K562 (cell line): ENCODE results near the gene KNDC1. TPM values are rescaled to one million over a fixed set of nuclear protein-coding genes. Genes with fewer than 3 reads are reported as not detected.
A peak's percentile ranks its signal among the peaks of the same experiment; 100 is the strongest.

Source experiments
- BRCA1 ChIP-seq, 2 experiments: fragments of 450-650 bp in 1 of 2; sonication (generic) in 1 of 2; formaldehyde crosslinking in 1 of 2; IDR thresholded peaks; 2 replicates each; pipeline versions ENCODE4 v1.5.0 to v1.6.1; 2017 to 2020; ENCODE audit warnings: mild to moderate bottlenecking in 1 of 2, missing genetic modification reagents in 1 of 2
- CHD4 ChIP-seq: fragments of 200-600 bp; sonication (generic); IDR thresholded peaks from 3 replicates; pipeline ENCODE4 v1.6.1; 2012; ENCODE audit warnings: low read depth, mild to moderate bottlenecking, mixed read lengths, low read length, inconsistent platforms; ENCODE audit not compliant: insufficient read depth, insufficient replicate concordance, poor library complexity, severe bottlenecking
- FOXP1 ChIP-seq: sonication (generic); formaldehyde crosslinking; IDR thresholded peaks from 2 replicates; pipeline ENCODE4 v1.8.0; 2022; ENCODE audit warnings: mild to moderate bottlenecking, missing genetic modification reagents
- MTA1 ChIP-seq: fragments of 450-650 bp; IDR thresholded peaks from 2 replicates; pipeline ENCODE4 v1.6.1; 2017; ENCODE audit warnings: borderline replicate concordance
- NFRKB ChIP-seq: fragments of 450-650 bp; IDR thresholded peaks from 2 replicates; pipeline ENCODE4 v1.6.1; 2016; ENCODE audit warnings: low read depth
- POLR3G ChIP-seq: IDR thresholded peaks from 2 replicates; pipeline ENCODE4 v1.6.1; 2011; ENCODE audit not compliant: insufficient read length, insufficient replicate concordance; ENCODE audit errors: extremely low read depth
- PRMT5 ChIP-seq: sonication (generic); formaldehyde crosslinking; IDR thresholded peaks from 2 replicates; pipeline ENCODE4 v1.5.0; 2020; ENCODE audit warnings: missing genetic modification reagents
- PTTG1 ChIP-seq: fragments of 450-650 bp; IDR thresholded peaks from 2 replicates; pipeline ENCODE4 v1.6.1; 2016; ENCODE audit warnings: low read depth, mild to moderate bottlenecking, missing genetic modification characterization, missing compliant biosample characterization
- RCOR1 ChIP-seq, 2 experiments: IDR thresholded peaks; 2 replicates each; pipeline ENCODE4 v1.6.1; 2012; ENCODE audit warnings: low read depth in 2 of 2, low read length in 2 of 2, borderline replicate concordance in 1 of 2, improper control_type of control experiment in 1 of 2
- RHOXF2B ChIP-seq: fragments of 250-450 bp; sonication (Bioruptor Pico); conservative IDR thresholded peaks from 2 replicates; pipeline ENCODE4 v1.5.1; 2021
- SAFB2 ChIP-seq: fragments of 200-400 bp; formaldehyde crosslinking; IDR thresholded peaks from 2 replicates; pipeline ENCODE4 v1.6.1; 2018; ENCODE audit warnings: borderline replicate concordance, low read length, low read depth, moderate library complexity; ENCODE audit not compliant: severe bottlenecking
- SAP30 ChIP-seq: fragments of 200-600 bp; sonication (generic); IDR thresholded peaks from 2 replicates; pipeline ENCODE4 v1.6.1; 2012; ENCODE audit warnings: borderline replicate concordance, low read depth, mild to moderate bottlenecking, moderate library complexity, low read length, control low read depth, inconsistent platforms; ENCODE audit not compliant: insufficient read depth, poor library complexity, severe bottlenecking
- SOX6 ChIP-seq: fragments of 450-650 bp; IDR thresholded peaks from 2 replicates; pipeline ENCODE4 v1.6.1; 2014; ENCODE audit warnings: mild to moderate bottlenecking
- SRSF1 ChIP-seq: fragments of 200-400 bp; formaldehyde crosslinking; IDR thresholded peaks from 2 replicates; pipeline ENCODE4 v1.6.1; 2017; ENCODE audit warnings: mild to moderate bottlenecking, low read depth, low read length, moderate library complexity
- TAF15 ChIP-seq: fragments of 200-400 bp; formaldehyde crosslinking; IDR thresholded peaks from 2 replicates; pipeline ENCODE4 v1.6.1; 2017; ENCODE audit warnings: mild to moderate bottlenecking, low read depth, low read length, moderate library complexity
- TRIM28 ChIP-seq: fragments of 450-650 bp; IDR thresholded peaks from 2 replicates; pipeline ENCODE4 v1.6.1; 2017
- TSC22D4 ChIP-seq: fragments of 450-650 bp; IDR thresholded peaks from 2 replicates; pipeline ENCODE4 v1.6.1; 2016; ENCODE audit warnings: missing genetic modification characterization, missing biosample characterization, control low read depth
- ZNF232 ChIP-seq: sonication (generic); formaldehyde crosslinking; IDR thresholded peaks from 2 replicates; pipeline ENCODE4 v1.8.0; 2022; ENCODE audit warnings: mild to moderate bottlenecking, missing genetic modification reagents
- ZNF239 ChIP-seq: fragments of 250-450 bp; sonication (Bioruptor Pico); IDR thresholded peaks from 2 replicates; pipeline ENCODE4 v1.4.0; 2020; ENCODE audit warnings: mild to moderate bottlenecking
- ZNF324 ChIP-seq: fragments of 250-450 bp; sonication (Bioruptor Pico); IDR thresholded peaks from 2 replicates; pipeline ENCODE4 v1.4.0; 2020; ENCODE audit warnings: mild to moderate bottlenecking
- ZNF436 ChIP-seq: fragments of 250-450, 450-650 bp; sonication (Bioruptor Pico); formaldehyde crosslinking; IDR thresholded peaks from 2 replicates; pipeline ENCODE4 v1.7.0; 2020; ENCODE audit warnings: mild to moderate bottlenecking
- polyA plus RNA-seq, 8 experiments: library from polyadenylated mRNA; depleted of rRNA in 4 of 8; stranded (reverse) in 5 of 8; unstranded in 3 of 8; fragments of >200 nt; fragmentation: Nextera tagmentation in 2 of 8; fragmentation: Illumina TruSeq in 1 of 8; extraction: Ambion mirVana in 2 of 8; extraction: Trizol in 1 of 8; gene quantifications; 2 replicates each; pipeline versions ENCODE4 v1.2.1 to v1.2.3, GENCODE V29; 2011 to 2014; ENCODE audit warnings: inconsistent platforms in 1 of 8, missing spikeins in 1 of 8
- total RNA-seq, 7 experiments: library from RNA; depleted of rRNA in 6 of 7; stranded (reverse); fragments of >200 nt in 6 of 7; fragmentation: Illumina TruSeq in 2 of 7; extraction: Trizol in 2 of 7; gene quantifications; 2 replicates each; pipeline versions ENCODE4 v1.2.1 to v1.2.3, GENCODE V29; 2011 to 2021; ENCODE audit warnings: low replicate concordance in 1 of 7
- TF ChIP-seq, protein P1 (sequence below): fragments of 250-450 bp; sonication (Bioruptor Pico); IDR thresholded peaks from 2 replicates; pipeline ENCODE4 v1.5.0; 2022; ENCODE audit warnings: mild to moderate bottlenecking
- TF ChIP-seq, protein P2 (sequence below), 2 experiments: IDR thresholded peaks; 2 replicates each; pipeline ENCODE4 v1.6.1; 2011; ENCODE audit warnings: borderline replicate concordance in 1 of 2, control low read depth in 1 of 2, low read depth in 1 of 2, low read length in 1 of 2, mild to moderate bottlenecking in 1 of 2, mixed read lengths in 1 of 2, moderate library complexity in 1 of 2; ENCODE audit not compliant: insufficient read depth in 1 of 2, insufficient read length in 1 of 2, poor library complexity in 1 of 2, severe bottlenecking in 1 of 2; ENCODE audit errors: extremely low read depth in 1 of 2
- TF ChIP-seq, protein P3 (sequence below), 2 experiments: IDR thresholded peaks in 1 of 2; conservative IDR thresholded peaks in 1 of 2; 2 replicates each; pipeline ENCODE4 v1.6.1; 2016; ENCODE audit warnings: low read depth in 2 of 2, mild to moderate bottlenecking in 1 of 2, missing compliant biosample characterization in 1 of 2, missing genetic modification characterization in 1 of 2, moderate library complexity in 1 of 2

Gene KNDC1
- total and polyA plus RNA-seq, 9 of the 15 experiments (the other 6 are each of a cell fraction or from before 2014, with no cell fraction given), result 0.07 to 0.26 (median 0.11) TPM; not detected in 6

DNA sequence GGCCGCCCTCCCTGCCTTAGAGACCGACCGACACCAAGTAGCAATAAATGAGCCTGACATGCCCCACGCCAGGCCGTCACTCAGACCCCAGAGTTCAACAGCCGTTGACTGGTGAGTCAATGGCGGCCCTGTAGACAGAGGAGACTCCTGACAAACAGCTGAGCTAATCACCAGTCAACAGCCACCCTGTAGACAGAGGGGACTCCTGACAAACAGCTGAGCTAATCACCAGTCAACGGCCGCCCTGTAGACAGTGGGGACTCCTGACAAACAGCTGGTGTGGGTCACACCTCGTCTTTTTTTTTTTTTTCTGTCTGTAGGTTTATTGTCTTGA, 16.9 kb upstream of the KNDC1 start (continued):
- TF ChIP-seq, protein P1, sequence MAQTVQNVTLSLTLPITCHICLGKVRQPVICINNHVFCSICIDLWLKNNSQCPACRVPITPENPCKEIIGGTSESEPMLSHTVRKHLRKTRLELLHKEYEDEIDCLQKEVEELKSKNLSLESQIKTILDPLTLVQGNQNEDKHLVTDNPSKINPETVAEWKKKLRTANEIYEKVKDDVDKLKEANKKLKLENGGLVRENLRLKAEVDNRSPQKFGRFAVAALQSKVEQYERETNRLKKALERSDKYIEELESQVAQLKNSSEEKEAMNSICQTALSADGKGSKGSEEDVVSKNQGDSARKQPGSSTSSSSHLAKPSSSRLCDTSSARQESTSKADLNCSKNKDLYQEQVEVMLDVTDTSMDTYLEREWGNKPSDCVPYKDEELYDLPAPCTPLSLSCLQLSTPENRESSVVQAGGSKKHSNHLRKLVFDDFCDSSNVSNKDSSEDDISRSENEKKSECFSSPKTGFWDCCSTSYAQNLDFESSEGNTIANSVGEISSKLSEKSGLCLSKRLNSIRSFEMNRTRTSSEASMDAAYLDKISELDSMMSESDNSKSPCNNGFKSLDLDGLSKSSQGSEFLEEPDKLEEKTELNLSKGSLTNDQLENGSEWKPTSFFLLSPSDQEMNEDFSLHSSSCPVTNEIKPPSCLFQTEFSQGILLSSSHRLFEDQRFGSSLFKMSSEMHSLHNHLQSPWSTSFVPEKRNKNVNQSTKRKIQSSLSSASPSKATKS (CRISPR knock-in tag), result no peak
- TF ChIP-seq, protein P2, sequence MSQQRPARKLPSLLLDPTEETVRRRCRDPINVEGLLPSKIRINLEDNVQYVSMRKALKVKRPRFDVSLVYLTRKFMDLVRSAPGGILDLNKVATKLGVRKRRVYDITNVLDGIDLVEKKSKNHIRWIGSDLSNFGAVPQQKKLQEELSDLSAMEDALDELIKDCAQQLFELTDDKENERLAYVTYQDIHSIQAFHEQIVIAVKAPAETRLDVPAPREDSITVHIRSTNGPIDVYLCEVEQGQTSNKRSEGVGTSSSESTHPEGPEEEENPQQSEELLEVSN (IDR thresholded peaks at IDR 0.05; ENCODE audit: borderline replicate concordance in 1 of 2, extremely low read depth in 1 of 2, insufficient read depth in 1 of 2, insufficient read length in 1 of 2, low read depth in 1 of 2, low read length in 1 of 2, poor library complexity in 1 of 2, severe bottlenecking in 1 of 2), result no peak
- TF ChIP-seq MTA1 (no peak), POLR3G (no peak), TAF15 (no peak), SRSF1 (no peak), PTTG1 (tag) (no peak), ZNF436 (CRISPR knock-in tag) (no peak), TRIM28 (no peak), ZNF239 (CRISPR knock-in tag) (no peak), PRMT5 (no peak), RCOR1 (IDR thresholded peaks at IDR 0.05; ENCODE audit: borderline replicate concordance in 1 of 2, low read depth in 2 of 2, low read length in 2 of 2) (peak in 1 of 2 experiments; percentile 20; a peak in 1 of 4 replicates), BRCA1 (IDR thresholded peaks at IDR 0.05) (no peak), BRCA1 (CRISPR knock-in tag; IDR thresholded peaks at IDR 0.05) (no peak), RHOXF2B (CRISPR knock-in tag) (no peak), ZNF324 (no peak), TSC22D4 (no peak), SAFB2 (no peak), SOX6 (peak; percentile 82), ZNF232 (CRISPR knock-in tag) (no peak), CHD4 (no peak), NFRKB (no peak), SAP30 (peak; percentile 80), FOXP1 (CRISPR knock-in tag) (no peak)
- TF ChIP-seq, protein P3, sequence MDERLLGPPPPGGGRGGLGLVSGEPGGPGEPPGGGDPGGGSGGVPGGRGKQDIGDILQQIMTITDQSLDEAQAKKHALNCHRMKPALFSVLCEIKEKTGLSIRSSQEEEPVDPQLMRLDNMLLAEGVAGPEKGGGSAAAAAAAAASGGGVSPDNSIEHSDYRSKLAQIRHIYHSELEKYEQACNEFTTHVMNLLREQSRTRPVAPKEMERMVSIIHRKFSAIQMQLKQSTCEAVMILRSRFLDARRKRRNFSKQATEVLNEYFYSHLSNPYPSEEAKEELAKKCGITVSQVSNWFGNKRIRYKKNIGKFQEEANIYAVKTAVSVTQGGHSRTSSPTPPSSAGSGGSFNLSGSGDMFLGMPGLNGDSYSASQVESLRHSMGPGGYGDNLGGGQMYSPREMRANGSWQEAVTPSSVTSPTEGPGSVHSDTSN (CRISPR knock-in tag; IDR thresholded peaks at IDR 0.05; ENCODE audit: low read depth), result no peak
- TF ChIP-seq, protein P3 (tag; conservative IDR thresholded peaks at IDR 0.05; ENCODE audit: low read depth), result peak; percentile 70
